ENCODE results near the gene CORIN.

DNA sequence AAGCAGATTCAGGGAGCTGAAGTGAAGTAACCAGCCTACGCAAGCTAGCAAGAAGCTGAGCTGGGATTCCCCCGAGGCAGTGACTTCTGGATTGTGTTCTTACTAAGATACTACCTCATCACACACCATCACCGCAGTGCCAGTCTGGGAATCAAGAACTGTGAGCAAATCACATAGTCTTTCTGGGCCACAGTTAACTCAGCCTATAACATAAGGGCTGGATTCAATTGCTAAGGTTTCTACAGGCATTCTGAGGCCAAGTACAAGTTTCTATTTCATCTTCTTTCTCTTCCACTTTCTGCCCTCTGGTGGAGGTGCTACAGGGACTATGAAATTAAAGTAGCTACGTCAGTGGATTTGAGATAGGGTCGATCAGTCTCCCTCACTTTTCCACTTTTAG is 1.4 kb upstream of the CORIN start:
- TF ChIP-seq, protein P1, sequence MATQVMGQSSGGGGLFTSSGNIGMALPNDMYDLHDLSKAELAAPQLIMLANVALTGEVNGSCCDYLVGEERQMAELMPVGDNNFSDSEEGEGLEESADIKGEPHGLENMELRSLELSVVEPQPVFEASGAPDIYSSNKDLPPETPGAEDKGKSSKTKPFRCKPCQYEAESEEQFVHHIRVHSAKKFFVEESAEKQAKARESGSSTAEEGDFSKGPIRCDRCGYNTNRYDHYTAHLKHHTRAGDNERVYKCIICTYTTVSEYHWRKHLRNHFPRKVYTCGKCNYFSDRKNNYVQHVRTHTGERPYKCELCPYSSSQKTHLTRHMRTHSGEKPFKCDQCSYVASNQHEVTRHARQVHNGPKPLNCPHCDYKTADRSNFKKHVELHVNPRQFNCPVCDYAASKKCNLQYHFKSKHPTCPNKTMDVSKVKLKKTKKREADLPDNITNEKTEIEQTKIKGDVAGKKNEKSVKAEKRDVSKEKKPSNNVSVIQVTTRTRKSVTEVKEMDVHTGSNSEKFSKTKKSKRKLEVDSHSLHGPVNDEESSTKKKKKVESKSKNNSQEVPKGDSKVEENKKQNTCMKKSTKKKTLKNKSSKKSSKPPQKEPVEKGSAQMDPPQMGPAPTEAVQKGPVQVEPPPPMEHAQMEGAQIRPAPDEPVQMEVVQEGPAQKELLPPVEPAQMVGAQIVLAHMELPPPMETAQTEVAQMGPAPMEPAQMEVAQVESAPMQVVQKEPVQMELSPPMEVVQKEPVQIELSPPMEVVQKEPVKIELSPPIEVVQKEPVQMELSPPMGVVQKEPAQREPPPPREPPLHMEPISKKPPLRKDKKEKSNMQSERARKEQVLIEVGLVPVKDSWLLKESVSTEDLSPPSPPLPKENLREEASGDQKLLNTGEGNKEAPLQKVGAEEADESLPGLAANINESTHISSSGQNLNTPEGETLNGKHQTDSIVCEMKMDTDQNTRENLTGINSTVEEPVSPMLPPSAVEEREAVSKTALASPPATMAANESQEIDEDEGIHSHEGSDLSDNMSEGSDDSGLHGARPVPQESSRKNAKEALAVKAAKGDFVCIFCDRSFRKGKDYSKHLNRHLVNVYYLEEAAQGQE (IDR thresholded peaks at IDR 0.05): no peak
- TF ChIP-seq CTCF (IDR thresholded peaks at IDR 0.05) (no peak), ZSCAN20 (CRISPR knock-in tag; IDR thresholded peaks at IDR 0.05) (no peak), POLR2A (IDR thresholded peaks at IDR 0.05; ENCODE audit: low read length) (no peak), EP300 (IDR thresholded peaks at IDR 0.05) (no peak), MYC (IDR thresholded peaks at IDR 0.05; ENCODE audit: borderline replicate concordance, low read length) (no peak), HDAC2 (IDR thresholded peaks at IDR 0.05) (no peak), ZC3H11A (IDR thresholded peaks at IDR 0.05) (no peak), CEBPB (IDR thresholded peaks at IDR 0.05) (no peak), HOXB5 (CRISPR knock-in tag; IDR thresholded peaks at IDR 0.05) (no peak), PHF8 (IDR thresholded peaks at IDR 0.05; ENCODE audit: borderline replicate concordance, low read depth) (no peak), BHLHE40 (IDR thresholded peaks at IDR 0.05; ENCODE audit: low read depth, low read length) (no peak)
